IPS DF 4.7 (cell line): ENCODE measurements around the gene CADPS2.
A peak's percentile ranks its signal among the peaks of the same experiment; 100 is the strongest.
"Not testable (repeated sequence)": the region's sequence is repeated elsewhere in the genome, so short reads cannot be mapped to it uniquely, and the experiment has no call there.

Experiments used
- DNase-seq: peaks from one replicate; pipeline ENCODE4 v3.0.0-alpha.2; 2013; ENCODE audit warnings: low spot score; ENCODE audit errors: extremely low read depth

The CADPS2 gene

DNA sequence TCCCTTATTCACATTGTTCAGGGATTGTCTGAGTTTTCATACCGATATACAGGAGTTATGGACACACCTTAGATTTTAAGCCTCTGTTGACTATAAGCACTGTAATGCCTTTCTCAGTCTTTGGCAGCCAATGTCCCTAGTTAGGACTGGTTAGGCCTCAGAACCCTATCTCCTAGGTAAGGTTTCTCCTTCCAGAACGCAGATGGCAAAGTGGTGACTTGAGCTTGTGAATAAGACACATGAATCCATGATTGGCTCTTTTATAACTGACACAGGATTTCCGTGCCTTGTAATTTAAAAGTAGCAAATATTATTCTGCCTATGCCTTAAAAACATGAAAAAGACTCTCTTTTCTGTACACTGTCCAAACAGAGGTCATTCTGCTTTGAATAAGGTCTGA lies 171.1 kb downstream of the CADPS2 start:
- DNase-seq: no peak

DNA sequence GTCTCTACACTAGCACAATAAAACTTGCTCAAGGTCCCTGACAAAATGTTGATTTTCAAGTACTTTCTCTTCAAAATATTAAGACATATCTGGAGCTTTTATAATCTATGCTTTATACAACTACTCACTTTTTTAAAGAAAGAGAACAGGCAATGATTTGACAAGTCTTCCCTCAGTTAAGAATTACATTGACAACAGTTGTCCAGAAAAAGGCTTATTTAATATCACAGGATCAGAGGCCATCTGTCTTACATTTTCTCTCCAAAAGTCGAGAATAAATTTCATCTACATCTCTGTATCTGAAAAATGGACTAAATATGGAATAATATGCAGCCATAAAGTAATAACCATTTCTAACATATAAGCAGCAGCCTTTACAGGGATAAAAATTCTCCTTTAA lies 175.3 kb downstream of the CADPS2 start:
- no peak for DNase-seq

DNA sequence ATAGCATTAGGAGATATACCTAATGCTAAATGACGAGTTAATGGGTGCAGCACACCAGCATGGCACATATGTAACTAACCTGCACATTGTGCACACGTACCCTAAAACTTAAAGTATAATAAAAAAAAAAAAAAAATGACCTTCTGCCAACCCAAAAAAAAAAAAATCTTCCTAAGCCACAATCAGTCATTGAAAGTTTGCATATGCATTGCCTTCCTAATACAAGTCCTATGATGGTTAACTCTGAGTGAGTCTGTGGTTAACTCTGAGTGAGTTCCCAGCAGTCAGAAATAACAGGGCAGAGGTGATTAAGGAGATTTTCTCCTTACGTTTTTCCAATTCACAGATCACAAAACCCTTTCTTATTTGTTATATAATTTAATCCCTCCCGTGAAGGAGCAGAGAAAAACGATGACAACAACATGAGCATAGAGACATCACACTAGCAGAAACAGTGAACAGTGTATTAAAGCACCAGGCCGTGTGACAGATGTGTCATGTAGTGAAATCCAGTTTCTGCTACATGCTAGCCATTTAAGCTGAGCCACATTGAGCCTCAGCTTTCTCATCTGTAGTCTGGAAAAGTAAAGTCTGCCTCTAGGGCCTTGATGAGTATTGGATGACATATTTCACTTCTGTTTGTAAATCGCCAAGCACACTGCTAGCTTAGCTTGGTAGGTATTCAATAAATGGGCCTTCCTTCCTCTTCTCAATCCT lies 176.2 kb downstream of the CADPS2 start:
- no peak for DNase-seq

DNA sequence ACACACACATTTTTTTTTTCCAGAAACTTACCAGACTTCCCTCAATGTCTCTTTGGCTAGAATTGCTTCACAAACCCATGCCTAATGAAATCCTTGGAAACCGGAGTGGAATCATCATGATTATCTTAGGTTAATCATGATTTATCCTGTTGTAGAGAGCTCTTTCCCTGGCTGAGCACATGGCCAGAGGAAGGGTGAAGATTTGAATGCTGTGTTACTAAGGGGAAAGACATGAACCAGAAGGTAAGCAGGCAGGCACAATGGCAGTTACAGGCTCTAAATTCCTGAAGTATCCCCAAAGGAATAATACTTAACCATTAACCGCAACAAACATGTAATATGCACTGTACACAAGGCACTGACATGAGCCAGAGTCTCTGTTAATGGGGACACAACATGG lies 179.4 kb downstream of the CADPS2 start:
- no peak for DNase-seq

GRCh38 chr7:122702872-122703510 lies 183.3 kb downstream of the CADPS2 start, which contains the start of gene RNF148:
Gene RNF148, minus strand, starts transcription at chr7:122702922. Its CDS starts 172 bp downstream, at chr7:122702750.
- no peak for DNase-seq

GRCh38 chr7:122699017-122699416 lies 187.2 kb downstream of the CADPS2 start, which contains the start of gene RNF133:
Gene RNF133, minus strand, starts transcription at chr7:122699117. Its CDS starts 199 bp downstream, at chr7:122698918.
- DNase-seq: no peak

GRCh38 chr7:122695816-122696215 lies 190.4 kb downstream of the CADPS2 start:
- no peak for DNase-seq

GRCh38 chr7:122694697-122695096 lies 191.6 kb downstream of the CADPS2 start:
- DNase-seq: no peak

DNA sequence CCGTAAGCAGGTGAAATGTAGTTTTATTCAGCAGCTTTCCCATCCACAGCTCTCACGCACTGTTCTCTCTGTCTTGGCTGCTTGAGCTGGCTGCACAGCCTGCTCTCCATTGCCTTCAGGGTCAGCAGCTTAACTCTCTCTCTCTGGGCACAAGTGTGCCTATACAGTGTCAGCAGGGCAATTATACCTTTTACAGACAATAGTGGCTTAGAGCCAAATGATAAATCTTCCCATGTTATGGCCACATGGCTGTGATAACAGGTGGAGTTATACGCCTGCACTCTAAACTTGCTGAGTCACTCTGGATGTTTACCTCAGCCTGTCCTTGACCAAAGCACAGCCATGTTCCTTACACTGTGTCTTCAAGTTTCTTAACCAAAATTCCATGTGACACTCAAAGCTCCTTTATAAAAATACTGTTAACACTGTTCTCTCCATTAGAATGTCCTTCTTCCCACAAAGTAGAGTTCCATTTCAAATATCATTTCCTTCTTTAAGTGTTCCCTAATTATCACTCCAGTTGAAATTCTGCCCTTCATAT lies 193.4 kb downstream of the CADPS2 start:
- DNase-seq: no peak

DNA sequence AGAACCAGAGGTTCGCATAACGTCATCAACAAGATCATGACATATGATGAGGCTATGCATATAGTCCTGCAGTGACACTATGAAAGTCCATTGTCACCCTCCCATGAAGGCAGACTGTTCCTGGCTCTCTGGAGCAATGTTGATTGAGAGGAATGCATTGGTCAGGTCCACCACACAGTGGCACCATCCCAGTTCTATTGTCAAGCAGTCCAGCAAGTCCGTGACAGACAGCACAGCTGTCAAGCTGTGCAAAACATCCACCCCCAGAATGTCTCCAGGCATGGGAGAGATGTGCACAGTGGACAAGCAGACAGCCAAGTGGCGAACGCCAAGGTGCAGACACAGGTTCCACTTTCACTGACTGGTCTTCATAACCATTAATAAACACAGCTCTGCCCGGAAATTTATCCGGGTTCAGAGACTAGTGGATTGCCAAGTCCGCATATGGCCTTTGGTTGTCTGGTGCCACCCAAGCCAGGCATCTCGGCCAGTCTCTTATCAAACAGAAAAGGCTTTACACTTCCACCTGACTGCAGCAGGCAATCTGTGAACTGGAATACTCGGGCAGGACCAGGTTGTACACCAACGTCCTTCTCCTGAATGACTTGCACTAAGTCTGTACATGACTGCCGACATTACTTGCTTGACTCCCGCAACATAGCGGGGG lies 194.6 kb downstream of the CADPS2 start:
- DNase-seq: no peak

GRCh38 chr7:122689346-122690109 lies 196.7 kb downstream of the CADPS2 start:
- DNase-seq: no peak

DNA sequence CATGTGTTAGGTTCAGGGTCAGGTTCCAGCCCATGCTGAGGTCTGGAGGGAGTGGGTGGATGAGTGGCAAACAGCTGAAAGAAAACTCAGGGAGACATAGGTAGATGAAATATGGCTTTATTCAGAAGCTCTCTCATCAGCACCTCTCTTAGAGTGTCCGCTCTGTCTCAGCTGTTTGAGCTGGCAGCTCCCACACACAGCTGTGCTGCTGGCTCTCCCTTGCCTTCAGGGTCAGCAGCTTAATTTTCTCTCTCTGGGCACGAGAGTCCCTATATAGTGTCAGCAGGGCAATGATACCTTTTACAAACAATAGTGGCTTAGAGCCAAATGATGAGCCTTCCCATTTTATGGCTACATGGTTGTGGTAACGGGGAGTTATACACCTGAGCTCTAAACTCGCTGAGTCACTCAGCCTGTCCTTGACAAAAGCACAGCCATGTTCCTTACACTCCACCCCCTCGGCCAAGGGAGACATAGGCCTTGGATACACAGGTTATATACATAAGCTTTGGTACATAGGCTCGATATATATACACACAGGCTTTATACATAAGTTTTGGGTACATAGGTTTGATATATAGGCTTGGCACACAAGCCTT lies 197.8 kb downstream of the CADPS2 start:
- DNase-seq: no peak

DNA sequence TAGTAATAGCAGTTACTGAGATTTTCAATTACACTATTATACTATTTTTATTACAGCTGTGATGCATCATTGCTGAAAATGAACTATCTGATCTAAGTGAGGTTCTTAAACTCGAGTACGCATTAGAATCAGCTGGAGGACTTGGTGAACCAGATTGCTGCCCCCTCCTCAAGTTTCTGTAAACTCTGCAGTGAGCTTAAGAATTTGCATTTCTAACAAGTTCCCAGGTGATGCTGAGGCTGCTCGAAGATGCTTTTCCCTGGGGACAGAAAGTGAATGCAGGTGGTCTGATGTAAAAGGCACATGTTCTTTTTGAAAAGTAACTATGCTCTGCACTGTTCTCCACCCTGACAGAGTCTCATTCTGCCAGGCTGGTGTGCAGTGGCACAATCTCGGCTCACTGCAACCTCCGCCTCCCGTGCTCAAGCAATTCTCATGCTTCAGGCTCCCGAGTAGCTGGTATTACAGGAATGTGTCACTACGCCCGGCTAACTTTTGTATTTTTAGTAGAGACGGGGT lies 199.8 kb downstream of the CADPS2 start:
- DNase-seq: no peak

DNA sequence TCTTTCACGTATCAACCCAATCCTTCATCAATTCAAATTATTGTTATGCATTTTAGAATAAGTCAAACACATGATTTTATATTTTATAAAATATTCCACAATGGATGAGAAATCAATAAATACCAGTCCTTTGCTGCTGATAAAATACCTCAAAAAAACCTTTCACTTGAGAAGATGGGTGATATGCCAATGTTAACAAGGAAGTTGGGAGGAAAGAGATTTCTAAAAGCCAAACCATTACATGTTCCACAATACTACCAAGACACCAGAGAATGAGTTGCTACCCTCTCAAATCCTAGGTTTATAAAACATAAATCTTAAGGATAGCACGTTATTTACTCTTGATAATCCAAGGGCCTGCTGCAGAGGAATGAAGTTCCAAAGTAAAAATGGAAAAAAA lies 201.8 kb downstream of the CADPS2 start:
- no peak for DNase-seq

DNA sequence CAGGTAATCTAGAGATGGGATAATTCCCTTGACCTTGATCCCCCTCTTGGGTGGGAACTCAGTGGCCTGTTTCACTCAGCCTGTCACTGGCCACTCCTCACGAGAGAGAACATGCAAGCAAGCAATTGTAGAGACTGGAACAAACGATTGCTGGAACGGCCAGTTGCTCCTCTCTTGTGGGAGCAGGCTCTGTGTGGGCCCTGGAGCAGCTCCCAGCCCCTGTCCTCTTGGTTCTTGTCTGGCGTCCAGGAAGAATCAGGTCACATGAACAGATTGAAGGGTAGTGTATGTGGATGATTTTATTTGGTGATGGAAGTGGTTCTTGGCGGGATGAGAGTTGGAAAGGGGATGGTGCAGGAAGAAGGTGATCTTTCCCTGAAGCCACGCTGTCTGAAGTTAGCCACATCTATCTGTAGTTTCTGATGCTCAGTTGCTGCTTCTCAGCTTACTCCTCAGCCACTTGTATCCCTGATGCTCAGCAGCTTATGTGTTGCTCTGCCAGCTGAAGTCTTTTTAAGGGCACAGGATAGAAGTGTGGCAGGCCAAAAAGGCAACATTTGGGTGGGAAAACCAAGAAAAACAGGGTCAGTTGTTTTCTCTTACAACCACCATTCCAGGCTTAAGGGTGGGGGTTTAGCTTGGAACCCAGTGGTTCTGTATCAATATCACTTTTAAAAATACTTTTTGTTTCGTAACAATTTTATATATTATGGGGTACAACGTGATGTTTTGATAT lies 203.3 kb downstream of the CADPS2 start:
- no peak for DNase-seq

DNA sequence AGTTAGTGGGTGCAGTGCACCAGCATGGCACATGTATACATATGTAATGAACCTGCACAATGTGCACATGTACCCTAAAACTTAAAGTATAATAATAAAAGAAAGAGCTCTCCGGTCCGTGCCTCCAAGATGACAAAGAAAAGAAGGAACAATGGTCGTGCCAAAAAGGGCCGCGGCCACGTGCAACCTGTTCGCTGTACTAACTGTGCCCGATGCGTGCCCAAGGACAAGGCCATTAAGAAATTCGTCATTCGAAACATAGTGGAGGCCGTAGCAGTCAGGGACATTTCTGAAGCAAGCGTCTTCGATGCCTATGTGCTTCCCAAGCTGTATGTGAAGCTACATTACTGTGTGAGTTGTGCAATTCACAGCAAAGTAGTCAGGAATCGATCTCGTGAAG lies 205.1 kb downstream of the CADPS2 start:
- DNase-seq: not testable (repeated sequence)

GRCh38 chr7:122679813-122680212 lies 206.4 kb downstream of the CADPS2 start:
- no peak for DNase-seq

- DNase-seq: peak; percentile 100
Measured at GRCh38 chr7:122679269-122679709, 207.0 kb downstream of the CADPS2 start.

DNA sequence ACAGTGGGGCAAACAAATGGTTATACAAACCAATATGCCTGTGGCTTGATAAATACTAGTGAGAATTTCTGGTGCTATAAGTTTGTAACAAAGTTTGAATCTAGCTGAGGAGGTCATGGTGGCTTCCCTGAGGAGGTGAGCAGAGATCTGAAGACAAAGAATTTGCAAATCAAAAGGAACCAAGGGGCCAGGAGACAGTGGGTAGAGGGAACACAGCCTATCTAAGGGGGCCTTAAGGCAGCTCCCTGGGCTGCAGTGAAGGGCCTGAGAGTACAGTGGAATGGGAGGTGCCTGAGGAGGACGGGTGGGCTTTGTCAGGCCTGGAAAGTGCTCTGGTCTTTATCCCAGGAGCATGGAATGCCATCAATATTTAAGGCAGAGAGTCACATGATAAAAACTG lies 209.1 kb downstream of the CADPS2 start:
- DNase-seq: no peak

DNA sequence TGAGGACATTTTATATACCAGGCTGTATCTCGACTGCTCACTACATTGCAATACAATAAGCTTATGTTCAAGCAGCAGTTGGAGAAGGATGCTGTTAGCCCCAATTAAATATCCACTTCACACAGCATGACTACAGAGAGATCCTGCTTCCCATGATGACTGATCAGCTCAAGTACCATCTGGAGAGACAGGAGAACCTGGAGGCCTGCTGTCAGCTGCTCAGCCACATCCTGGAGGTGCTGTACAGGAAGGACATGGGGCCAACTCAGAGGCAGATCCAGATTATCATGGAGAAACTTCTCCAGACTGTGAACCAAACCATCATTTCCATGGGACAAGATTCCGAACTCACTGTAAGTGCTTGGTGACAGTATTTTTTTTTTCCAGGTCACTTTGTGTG lies 209.8 kb downstream of the CADPS2 start:
- no peak for DNase-seq
